Panc1 (cell line): Measurements from ENCODE around the gene CSDE1. TPM values are rescaled to one million over a fixed set of nuclear protein-coding genes. Genes with fewer than 3 reads are reported as not detected.

Experiments
- ATAC-seq: fragments of 200-7000 bp; cut with Tn5 transposase; 2 replicates; pipeline ENCODE4 v1.9.1; 2020; ENCODE audit warnings: mild to moderate bottlenecking, moderate library complexity
- BruUV-seq: library from RNA; stranded (reverse); fragments of 400-500 nt; replicated peaks from 2 replicates; lab custom pipeline; 2021; lab: Mats Ljungman, UMichigan
- CTCF ChIA-PET: fragments of 300-600 bp; sonication (Branson Sonifier 250); formaldehyde crosslinking; loops from one replicate; lab custom pipeline; 2022; ENCODE audit warnings: antibody characterized with exemption; lab: Charles Lee
- POLR2A ChIA-PET: fragments of 300-600 bp; sonication (Branson Sonifier 250); formaldehyde crosslinking; loops from one replicate; lab custom pipeline; 2022; ENCODE audit warnings: antibody characterized with exemption; lab: Charles Lee
- DNase-seq: peaks from one replicate; pipeline ENCODE4 v3.0.0-alpha.2; 2010; ENCODE audit warnings: low read depth, low spot score
- H3K27ac ChIP-seq: 2 replicates; pipeline ENCODE4 v1.5.1; 2011; ENCODE audit warnings: mild to moderate bottlenecking, low read length, inconsistent platforms
- H3K27me3 ChIP-seq: fragments of 200-500 bp; sonication (Bioruptor generic); 2 replicates; pipeline ENCODE4 v1.6.0; 2014; ENCODE audit warnings: low read length, inconsistent platforms; ENCODE audit not compliant: control insufficient read depth, insufficient read depth
- H3K36me3 ChIP-seq: fragments of 200-500 bp; sonication (Bioruptor generic); 2 replicates; pipeline ENCODE4 v1.5.1; 2014; ENCODE audit warnings: inconsistent platforms, mild to moderate bottlenecking, low read length, moderate library complexity; ENCODE audit not compliant: control insufficient read depth, insufficient read depth
- H3K4me1 ChIP-seq: 2 replicates; pipeline ENCODE4 v1.5.1; 2011; ENCODE audit warnings: inconsistent platforms, mild to moderate bottlenecking, low read length, moderate library complexity; ENCODE audit not compliant: control insufficient read depth, insufficient read depth
- H3K4me3 ChIP-seq, 2 experiments: 2 replicates each; pipeline ENCODE4 v1.5.1; 2011 to 2012; ENCODE audit warnings: low read depth in 2 of 2, low read length in 2 of 2, mild to moderate bottlenecking in 2 of 2, inconsistent platforms in 1 of 2, moderate library complexity in 1 of 2
- H3K9me3 ChIP-seq: fragments of 200-500 bp; sonication (Bioruptor generic); 2 replicates; pipeline ENCODE4 v1.5.1; 2014; ENCODE audit warnings: low read depth, mild to moderate bottlenecking, inconsistent platforms, low read length, moderate library complexity; ENCODE audit not compliant: control insufficient read depth, insufficient read depth
- POLR2AphosphoS5 ChIP-seq: IDR thresholded peaks from 2 replicates; pipeline ENCODE4 v1.6.1; 2012; ENCODE audit warnings: mild to moderate bottlenecking, low read depth, low read length, moderate library complexity
- REST ChIP-seq, 2 experiments: IDR thresholded peaks; 2 replicates each; pipeline ENCODE4 v1.6.1; 2011 to 2012; ENCODE audit warnings: low read depth in 2 of 2, control low read depth in 1 of 2, low read length in 1 of 2, mild to moderate bottlenecking in 1 of 2, moderate library complexity in 1 of 2; ENCODE audit not compliant: insufficient read depth in 1 of 2
- SIN3A ChIP-seq: IDR thresholded peaks from 2 replicates; pipeline ENCODE4 v1.6.1; 2012; ENCODE audit warnings: low read depth, mild to moderate bottlenecking, low read length, moderate library complexity, borderline replicate concordance; ENCODE audit not compliant: insufficient read depth
- TCF7L2 ChIP-seq: IDR thresholded peaks from 2 replicates; pipeline ENCODE4 v1.6.1; 2011; ENCODE audit warnings: mild to moderate bottlenecking, low read depth, low read length, inconsistent platforms
- in situ Hi-C: cut with HindIII; loops from 2 replicates; pipeline ENCODE4 v1.10.0; 2016; ENCODE audit warnings: low sequenced_read_pairs, low pct_unique_long_range_greater_than_20kb
- intact Hi-C: fragments of 100-400 bp; cut with micrococcal nuclease; formaldehyde crosslinking; loops from one replicate; pipeline ENCODE4 v1.10.0; 2022; ENCODE audit not compliant: unreplicated experiment
- total RNA-seq: library from RNA; stranded (reverse); gene quantifications from one replicate; pipeline ENCODE4 v1.2.1, GENCODE V29; 2021; ENCODE audit not compliant: unreplicated experiment
- TF ChIP-seq, protein P1 (sequence below): fragments of 450-650 bp; IDR thresholded peaks from 2 replicates; pipeline ENCODE4 v1.5.1; 2017; ENCODE audit warnings: mild to moderate bottlenecking

CSDE1 gene
- total RNA-seq, 1 experiment from 2014 or later: 347 TPM

DNA sequence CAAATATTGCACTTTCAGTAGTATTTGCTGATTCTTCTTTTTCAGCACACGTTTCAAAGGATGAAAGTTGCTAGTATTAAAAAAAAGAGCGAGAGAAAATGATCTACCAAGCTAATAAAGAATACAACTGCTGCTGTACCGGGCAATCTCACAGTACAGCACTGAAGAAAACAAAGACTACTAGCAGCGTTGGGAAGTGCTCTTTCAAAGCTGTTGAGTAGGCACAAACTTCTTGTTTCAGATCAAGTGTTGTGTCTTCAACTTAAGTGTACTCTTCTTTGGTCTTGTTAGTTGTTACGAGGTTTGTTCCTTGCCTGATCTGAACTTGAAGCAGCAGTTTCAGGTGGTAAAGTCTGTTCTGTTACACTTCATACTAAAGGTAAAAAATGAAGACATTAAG lies 7.9 kb downstream of the CSDE1 start:
- BruUV-seq: no TSS peak
- in situ Hi-C loops: no loop called here
- H3K4me3 ChIP-seq: no peak overlapping the region
- peaks cover 34% of the 10 kb centered on the region for H3K36me3 ChIP-seq
- no peak for TF ChIP-seq REST (IDR thresholded peaks at IDR 0.05; ENCODE audit: insufficient read depth in 1 of 2, low read depth in 2 of 2, low read length in 1 of 2)
- TF ChIP-seq, protein P1, sequence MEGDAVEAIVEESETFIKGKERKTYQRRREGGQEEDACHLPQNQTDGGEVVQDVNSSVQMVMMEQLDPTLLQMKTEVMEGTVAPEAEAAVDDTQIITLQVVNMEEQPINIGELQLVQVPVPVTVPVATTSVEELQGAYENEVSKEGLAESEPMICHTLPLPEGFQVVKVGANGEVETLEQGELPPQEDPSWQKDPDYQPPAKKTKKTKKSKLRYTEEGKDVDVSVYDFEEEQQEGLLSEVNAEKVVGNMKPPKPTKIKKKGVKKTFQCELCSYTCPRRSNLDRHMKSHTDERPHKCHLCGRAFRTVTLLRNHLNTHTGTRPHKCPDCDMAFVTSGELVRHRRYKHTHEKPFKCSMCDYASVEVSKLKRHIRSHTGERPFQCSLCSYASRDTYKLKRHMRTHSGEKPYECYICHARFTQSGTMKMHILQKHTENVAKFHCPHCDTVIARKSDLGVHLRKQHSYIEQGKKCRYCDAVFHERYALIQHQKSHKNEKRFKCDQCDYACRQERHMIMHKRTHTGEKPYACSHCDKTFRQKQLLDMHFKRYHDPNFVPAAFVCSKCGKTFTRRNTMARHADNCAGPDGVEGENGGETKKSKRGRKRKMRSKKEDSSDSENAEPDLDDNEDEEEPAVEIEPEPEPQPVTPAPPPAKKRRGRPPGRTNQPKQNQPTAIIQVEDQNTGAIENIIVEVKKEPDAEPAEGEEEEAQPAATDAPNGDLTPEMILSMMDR: no peak
- TF ChIP-seq POLR2AphosphoS5: no peak
- no peak for TF ChIP-seq TCF7L2
- TF ChIP-seq SIN3A: no peak
- no peaks in the 10 kb centered on the region for H3K27me3 ChIP-seq
- H3K27ac ChIP-seq: no peak overlapping the region
- ChIA-PET CTCF (no interaction called here), POLR2A (no interaction called here)
- intact Hi-C loops: no loop called here
- ATAC-seq: no peak
- peaks cover 11% of the 10 kb centered on the region for H3K4me1 ChIP-seq
- DNase-seq: no peak
- no peaks in the 10 kb centered on the region for H3K9me3 ChIP-seq

DNA sequence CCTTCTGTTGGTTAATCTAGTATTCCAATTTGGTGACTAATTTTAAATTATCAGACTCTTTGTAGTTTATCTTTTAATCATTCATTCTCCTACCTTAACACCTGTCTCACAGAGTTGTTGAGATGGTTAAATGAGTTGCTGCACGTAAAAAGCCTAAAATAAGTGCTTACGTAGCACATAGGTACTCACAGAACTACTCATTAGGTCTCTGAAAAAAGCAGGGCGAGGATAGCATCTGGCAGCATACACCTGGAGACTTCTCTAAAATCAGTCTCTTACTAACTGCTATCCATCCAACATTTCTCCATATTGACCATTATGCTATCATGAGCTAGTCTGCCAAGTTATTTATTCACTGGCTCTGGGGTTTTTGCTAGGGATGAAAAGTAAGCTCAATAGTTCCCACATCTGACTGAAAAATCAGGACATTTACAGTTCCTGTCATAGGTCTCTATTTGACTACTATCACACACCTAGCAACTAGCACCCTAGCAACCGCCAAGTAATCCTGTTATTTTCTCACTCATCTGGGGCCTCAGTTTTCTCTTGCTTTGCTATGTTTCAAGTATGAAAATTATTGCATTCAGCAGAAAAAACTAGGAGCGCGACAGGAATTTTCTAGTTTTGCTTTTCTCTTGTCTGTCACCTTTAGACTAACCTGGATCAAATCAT lies 11.2 kb downstream of the CSDE1 start:
- POLR2A ChIA-PET: no interaction called here
- no peak overlapping the region for H3K27ac ChIP-seq
- BruUV-seq: no TSS peak
- no peaks in the 10 kb centered on the region for H3K9me3 ChIP-seq
- DNase-seq (no peak), ATAC-seq (no peak)
- TF ChIP-seq POLR2AphosphoS5 (no peak), REST (IDR thresholded peaks at IDR 0.05; ENCODE audit: insufficient read depth in 1 of 2, low read depth in 2 of 2, low read length in 1 of 2) (no peak), TCF7L2 (no peak), SIN3A (no peak)
- TF ChIP-seq, protein P1: no peak
- no peaks in the 10 kb centered on the region for H3K27me3 ChIP-seq
- H3K4me1 ChIP-seq: no peaks in the 10 kb centered on the region; the same call in 1 of the 2 replicates
- intact Hi-C loops: no loop called here
- peaks cover 36% of the 10 kb centered on the region for H3K36me3 ChIP-seq
- H3K4me3 ChIP-seq: no peak overlapping the region
- in situ Hi-C loops: no loop called here
- CTCF ChIA-PET: no interaction called here
